Mesenchymal stem cell (in vitro differentiated cells and primary cell): ENCODE data around the gene MRM2.
A peak's percentile ranks its signal among the peaks of the same experiment; 100 is the strongest.

Experiments used
- DNase-seq: peaks from one replicate; pipeline ENCODE4 v3.0.0-alpha.2; 2013
- H2AFZ ChIP-seq: one replicate; pipeline ENCODE4 v1.6.1; 2013; ENCODE audit warnings: low read depth, mild to moderate bottlenecking, control low read depth, inconsistent platforms, low read length, moderate library complexity
- H2AK5ac ChIP-seq: 2 replicates; pipeline ENCODE4 v1.6.1; 2013; ENCODE audit warnings: low read length, moderate library complexity, mild to moderate bottlenecking, inconsistent platforms; ENCODE audit not compliant: severe bottlenecking
- H2BK120ac ChIP-seq: one replicate; pipeline ENCODE4 v1.6.1; 2013; ENCODE audit warnings: low read depth, mild to moderate bottlenecking, inconsistent platforms, low read length, moderate library complexity
- H2BK12ac ChIP-seq, 2 experiments: one replicate each; pipeline ENCODE4 v1.6.1; 2013; ENCODE audit warnings: inconsistent platforms in 2 of 2, low read length in 2 of 2, mild to moderate bottlenecking in 2 of 2, moderate library complexity in 2 of 2, control low read depth in 1 of 2
- H2BK15ac ChIP-seq: one replicate; pipeline ENCODE4 v1.6.1; 2013; ENCODE audit warnings: mild to moderate bottlenecking, low read depth, inconsistent platforms; ENCODE audit not compliant: poor library complexity, severe bottlenecking
- H2BK5ac ChIP-seq: 2 replicates; pipeline ENCODE4 v1.6.1; 2013; ENCODE audit warnings: low read depth, mild to moderate bottlenecking, low read length, control low read depth, inconsistent platforms; ENCODE audit not compliant: poor library complexity, severe bottlenecking
- H3K14ac ChIP-seq, 2 experiments: one replicate each; pipeline ENCODE4 v1.6.1; 2013; ENCODE audit warnings: inconsistent platforms in 2 of 2, low read length in 2 of 2, control low read depth in 1 of 2, mild to moderate bottlenecking in 1 of 2, moderate library complexity in 1 of 2
- H3K18ac ChIP-seq, 2 experiments: one replicate each; pipeline ENCODE4 v1.6.1; 2013; ENCODE audit warnings: inconsistent platforms in 2 of 2, low read length in 2 of 2, control low read depth in 1 of 2, low read depth in 1 of 2, mild to moderate bottlenecking in 1 of 2
- H3K23ac ChIP-seq, 2 experiments: one replicate each; pipeline ENCODE4 v1.6.1; 2013; ENCODE audit warnings: inconsistent platforms in 2 of 2, low read length in 2 of 2, mild to moderate bottlenecking in 2 of 2, moderate library complexity in 2 of 2, control low read depth in 1 of 2
- H3K27ac ChIP-seq: 2 replicates; pipeline ENCODE4 v1.5.1; 2013; ENCODE audit warnings: mild to moderate bottlenecking, moderate library complexity, low read length, control low read depth, inconsistent platforms; ENCODE audit not compliant: poor library complexity, severe bottlenecking
- H3K27me3 ChIP-seq, 2 experiments: 2 replicates each; pipeline versions ENCODE4 v1.6.1 to v1.7.0; 2013; ENCODE audit warnings: low read length in 2 of 2, mild to moderate bottlenecking in 2 of 2, moderate library complexity in 2 of 2, control low read depth in 1 of 2, inconsistent platforms in 1 of 2; ENCODE audit not compliant: control insufficient read depth in 1 of 2, insufficient read depth in 1 of 2
- H3K36me3 ChIP-seq, 2 experiments: 2 replicates each; pipeline versions ENCODE4 v1.6.1 to v1.7.0; 2013; ENCODE audit warnings: low read length in 2 of 2, control low read depth in 1 of 2, inconsistent platforms in 1 of 2, low read depth in 1 of 2, mild to moderate bottlenecking in 1 of 2; ENCODE audit not compliant: insufficient read depth in 2 of 2, control insufficient read depth in 1 of 2
- H3K4ac ChIP-seq, 2 experiments: one replicate each; pipeline ENCODE4 v1.6.1; 2013; ENCODE audit warnings: inconsistent platforms in 2 of 2, low read length in 2 of 2, mild to moderate bottlenecking in 2 of 2, moderate library complexity in 2 of 2, control low read depth in 1 of 2, low read depth in 1 of 2
- H3K4me1 ChIP-seq: 2 replicates; pipeline ENCODE4 v1.6.1; 2013; ENCODE audit warnings: low read depth, low read length, control low read depth; ENCODE audit not compliant: control insufficient read depth, insufficient read depth
- H3K4me2 ChIP-seq: 2 replicates; pipeline ENCODE4 v1.6.1; 2013; ENCODE audit warnings: low read length, mild to moderate bottlenecking, inconsistent platforms; ENCODE audit not compliant: poor library complexity, severe bottlenecking
- H3K4me3 ChIP-seq, 2 experiments: 2 replicates each; pipeline versions ENCODE4 v1.5.1 to v1.7.0; 2013; ENCODE audit warnings: low read length in 2 of 2, mild to moderate bottlenecking in 2 of 2, control low read depth in 1 of 2, low read depth in 1 of 2; ENCODE audit not compliant: insufficient read depth in 1 of 2
- H3K79me1 ChIP-seq: replicated peaks from 2 replicates; pipeline ENCODE4 v1.6.1; 2013; ENCODE audit warnings: mild to moderate bottlenecking, control low read depth, low read length, inconsistent platforms; ENCODE audit not compliant: poor library complexity, severe bottlenecking
- H3K9ac ChIP-seq: 2 replicates; pipeline ENCODE4 v1.7.0; 2013; ENCODE audit warnings: mild to moderate bottlenecking, low read length, moderate library complexity
- H3K9me3 ChIP-seq: 2 replicates; pipeline ENCODE4 v1.7.0; 2013; ENCODE audit warnings: mild to moderate bottlenecking, low read length; ENCODE audit not compliant: control insufficient read depth
- H4K8ac ChIP-seq: one replicate; pipeline ENCODE4 v1.6.1; 2013; ENCODE audit warnings: inconsistent platforms, mild to moderate bottlenecking, low read length, moderate library complexity
- H4K91ac ChIP-seq: one replicate; pipeline ENCODE4 v1.6.1; 2013; ENCODE audit warnings: mild to moderate bottlenecking, low read length, inconsistent platforms
- WGBS: methylation state at CpG from one replicate; pipeline ENCODE4 v1.1.7; 2013; ENCODE audit warnings: mixed read lengths; 5-methylcytosine and 5-hydroxymethylcytosine counted together

The MRM2 gene

GRCh38 chr7:2288503-2288902 lies 46.5 kb upstream of the MRM2 start:
- peaks cover 26% of the 10 kb centered on the region for H3K79me1 ChIP-seq
- H3K27ac ChIP-seq, result no peak overlapping the region
- H3K14ac ChIP-seq, result no peak overlapping the region
- H2AFZ ChIP-seq, result no peak overlapping the region
- H4K91ac ChIP-seq, result no peak overlapping the region
- no peaks in the 10 kb centered on the region for H3K27me3 ChIP-seq
- WGBS, result 95% methylated on average over 6 of the region's 8 CpGs
- no peaks in the 10 kb centered on the region for H3K9me3 ChIP-seq
- H3K18ac ChIP-seq, result no peak overlapping the region
- no peak overlapping the region for H2BK120ac ChIP-seq
- peaks cover under 1% of the 10 kb centered on the region for H3K4me1 ChIP-seq
- DNase-seq, result no peak
- H3K4ac ChIP-seq, result no peak overlapping the region
- no peak overlapping the region for H2BK5ac ChIP-seq
- no peak overlapping the region for H3K23ac ChIP-seq
- no peak overlapping the region for H2BK12ac ChIP-seq
- peak overlapping the region; percentile 44 for H3K9ac ChIP-seq
- no peak overlapping the region for H3K4me3 ChIP-seq
- no peak overlapping the region for H2BK15ac ChIP-seq
- no peak overlapping the region for H4K8ac ChIP-seq
- peaks cover 0 to 13% of the 10 kb centered on the region in 2 experiments for H3K36me3 ChIP-seq
- H3K4me2 ChIP-seq, result no peak overlapping the region
- H2AK5ac ChIP-seq, result no peak overlapping the region

GRCh38 chr7:2287745-2288144 lies 45.7 kb upstream of the MRM2 start:
- no peak overlapping the region for H3K9ac ChIP-seq
- H2BK5ac ChIP-seq, result no peak overlapping the region
- H2BK120ac ChIP-seq, result no peak overlapping the region
- H4K91ac ChIP-seq, result no peak overlapping the region
- DNase-seq, result no peak
- no peak overlapping the region for H3K4ac ChIP-seq
- H3K36me3 ChIP-seq, result peaks cover 0 to 18% of the 10 kb centered on the region in 2 experiments
- no peak overlapping the region for H3K18ac ChIP-seq
- H3K27me3 ChIP-seq, result no peaks in the 10 kb centered on the region
- H2BK15ac ChIP-seq, result no peak overlapping the region
- peaks cover 6% of the 10 kb centered on the region for H3K4me1 ChIP-seq
- H2AK5ac ChIP-seq, result no peak overlapping the region
- no peak overlapping the region for H3K4me2 ChIP-seq
- H4K8ac ChIP-seq, result no peak overlapping the region
- H3K23ac ChIP-seq, result no peak overlapping the region
- H3K14ac ChIP-seq, result no peak overlapping the region
- H3K27ac ChIP-seq, result no peak overlapping the region
- H3K9me3 ChIP-seq, result no peaks in the 10 kb centered on the region
- no peak overlapping the region for H3K4me3 ChIP-seq
- no peak overlapping the region for H2BK12ac ChIP-seq
- H3K79me1 ChIP-seq, result peaks cover 28% of the 10 kb centered on the region
- 98% methylated on average over 5 of the region's 8 CpGs for WGBS
- H2AFZ ChIP-seq, result no peak overlapping the region

- H3K14ac ChIP-seq, result no peak overlapping the region
- no peak overlapping the region for H2BK12ac ChIP-seq
- no peaks in the 10 kb centered on the region for H3K27me3 ChIP-seq
- H2BK120ac ChIP-seq, result no peak overlapping the region
- H3K23ac ChIP-seq, result no peak overlapping the region
- no peak overlapping the region for H3K27ac ChIP-seq
- H3K36me3 ChIP-seq, result peaks cover under 1 to 10% of the 10 kb centered on the region in 2 experiments
- no peak overlapping the region for H2AFZ ChIP-seq
- H2AK5ac ChIP-seq, result no peak overlapping the region
- H3K4me3 ChIP-seq, result no peak overlapping the region
- no peaks in the 10 kb centered on the region for H3K9me3 ChIP-seq
- no peak overlapping the region for H2BK15ac ChIP-seq
- H2BK5ac ChIP-seq, result no peak overlapping the region
- DNase-seq, result no peak
- no peak overlapping the region for H3K4me2 ChIP-seq
- H3K4ac ChIP-seq, result no peak overlapping the region
- H3K79me1 ChIP-seq, result peaks cover 23% of the 10 kb centered on the region
- no peak overlapping the region for H3K9ac ChIP-seq
- 94% methylated on average over 17 of the region's 20 CpGs for WGBS
- no peak overlapping the region for H4K8ac ChIP-seq
- no peak overlapping the region for H3K18ac ChIP-seq
- H4K91ac ChIP-seq, result no peak overlapping the region
- peaks cover 6% of the 10 kb centered on the region for H3K4me1 ChIP-seq
Measured at GRCh38 chr7:2283074-2283473, 41.1 kb upstream of the MRM2 start.

- Histone ChIP-seq H4K8ac (no peak overlapping the region), H3K18ac (no peak overlapping the region), H3K4me2 (no peak overlapping the region), H2BK5ac (no peak overlapping the region), H2BK15ac (no peak overlapping the region), H2BK12ac (no peak overlapping the region), H3K4ac (no peak overlapping the region), H3K9me3 (no peaks in the 10 kb centered on the region), H3K4me3 (no peak overlapping the region), H3K9ac (peak overlapping the region; percentile 70), H3K4me1 (peaks cover 6% of the 10 kb centered on the region), H3K36me3 (peaks cover 4 to 16% of the 10 kb centered on the region in 2 experiments), H3K23ac (peak overlapping the region in 1 of 2 experiments; percentile 74), H2AK5ac (no peak overlapping the region), H3K27me3 (no peaks in the 10 kb centered on the region), H2BK120ac (no peak overlapping the region), H3K14ac (no peak overlapping the region), H2AFZ (no peak overlapping the region), H3K27ac (no peak overlapping the region), H4K91ac (no peak overlapping the region), H3K79me1 (peaks cover 28% of the 10 kb centered on the region)
- 81% methylated on average over 14 of the region's 14 CpGs for WGBS
- no peak for DNase-seq
Measured at GRCh38 chr7:2282185-2282751, 40.3 kb upstream of the MRM2 start.
